Astrocyte of the cerebellum (primary cell): ENCODE data around the gene AGAP5.
"Not testable (repeated sequence)": the region's sequence is repeated elsewhere in the genome, so short reads cannot be mapped to it uniquely, and the experiment has no call there.

Experiments used
- DNase-seq: peaks from one replicate; pipeline ENCODE4 v3.0.0-alpha.2; 2011; ENCODE audit warnings: low read depth
- H3K4me3 ChIP-seq: 2 replicates; pipeline ENCODE4 v1.5.1; 2011; ENCODE audit warnings: mild to moderate bottlenecking, low read depth, low read length, moderate library complexity
- in situ Hi-C: cut with HindIII; loops from 2 replicates; pipeline ENCODE4 v1.10.0; 2017; ENCODE audit warnings: low sequenced_read_pairs
- TF ChIP-seq, protein P1 (sequence below): IDR thresholded peaks from 2 replicates; pipeline ENCODE4 v1.5.1; 2012; ENCODE audit warnings: low read length, low read depth, moderate library complexity, mild to moderate bottlenecking; ENCODE audit errors: missing control alignments

The AGAP5 gene

DNA sequence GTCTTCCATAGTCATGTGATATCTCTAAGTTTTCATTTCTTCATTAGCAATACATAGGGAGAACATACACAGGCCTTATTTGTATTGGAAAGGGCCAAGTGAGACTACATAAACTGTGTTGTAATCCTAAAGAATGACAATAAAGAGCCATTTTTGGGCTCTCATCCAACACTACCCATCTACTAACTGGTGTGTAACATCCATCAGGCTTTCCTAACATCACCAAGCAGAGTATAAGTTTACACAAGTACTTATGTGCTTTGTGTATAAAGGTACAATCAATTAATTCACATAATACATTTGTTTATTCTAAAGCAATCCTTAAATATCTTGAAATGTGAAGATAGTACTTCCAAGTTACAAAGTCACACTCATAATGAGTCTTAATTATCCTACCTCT, 2.6 kb downstream of the AGAP5 start:
- H3K4me3 ChIP-seq, DNase-seq, in situ Hi-C loops: not testable (repeated sequence)

DNA sequence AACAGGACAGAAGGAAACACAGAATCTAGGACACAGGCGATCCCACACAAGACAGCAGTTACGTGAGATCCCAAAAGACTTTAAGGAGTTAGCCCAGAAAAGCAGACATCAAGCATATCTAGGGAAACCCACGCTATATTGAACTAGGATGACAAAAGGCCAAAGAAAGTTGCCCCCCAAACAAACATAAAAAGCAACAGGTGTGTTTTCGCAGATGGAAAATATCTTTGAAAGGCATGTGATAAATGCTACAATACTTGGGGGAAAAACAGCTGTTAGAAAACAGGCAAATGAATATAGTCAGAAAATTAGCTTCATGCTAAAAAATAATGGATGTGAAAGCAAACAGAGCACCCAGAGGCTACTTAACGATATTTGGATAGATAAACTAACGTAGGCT, 7.2 kb downstream of the AGAP5 start:
- H3K4me3 ChIP-seq, DNase-seq, in situ Hi-C loops: not testable (repeated sequence)

DNA sequence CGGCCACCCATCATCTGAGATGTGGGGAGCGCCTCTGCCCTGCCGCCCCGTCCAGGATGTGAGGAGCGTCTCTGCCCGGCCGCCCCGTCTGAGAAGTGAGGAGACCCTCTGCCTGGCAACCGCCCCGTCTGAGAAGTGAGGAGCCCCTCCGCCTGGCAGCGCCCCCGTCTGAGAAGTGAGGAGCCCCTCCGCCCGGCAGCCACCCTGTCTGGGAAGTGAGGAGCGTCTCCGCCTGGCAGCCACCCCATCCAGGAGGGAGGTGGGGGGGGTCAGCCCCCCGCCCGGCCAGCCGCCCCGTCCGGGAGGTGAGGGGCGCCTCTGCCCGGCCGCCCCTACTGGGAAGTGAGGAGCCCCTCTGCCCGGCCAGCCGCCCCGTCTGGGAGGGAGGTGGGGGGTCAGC, 8.3 kb downstream of the AGAP5 start:
- in situ Hi-C loops, H3K4me3 ChIP-seq, DNase-seq: not testable (repeated sequence)

DNA sequence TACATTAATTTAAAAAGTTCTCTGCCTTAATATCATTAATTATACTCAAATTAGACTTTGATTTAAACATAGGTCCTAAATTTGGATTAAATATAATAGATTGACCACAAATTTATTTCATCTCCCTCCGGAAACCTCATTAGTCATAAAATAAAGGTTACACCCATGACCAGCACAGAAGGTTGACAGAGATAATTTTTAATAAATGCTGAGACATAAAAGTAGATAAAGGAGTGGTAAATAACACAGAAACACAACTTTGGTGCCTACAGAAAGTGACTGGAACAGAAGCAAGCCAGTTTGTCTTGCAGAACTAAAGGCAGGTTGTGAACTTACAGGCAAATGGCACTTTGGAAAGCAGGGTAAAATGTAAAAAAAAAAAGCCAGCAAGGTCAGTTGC, 10.3 kb downstream of the AGAP5 start:
- H3K4me3 ChIP-seq, DNase-seq, in situ Hi-C loops: not testable (repeated sequence)

DNA sequence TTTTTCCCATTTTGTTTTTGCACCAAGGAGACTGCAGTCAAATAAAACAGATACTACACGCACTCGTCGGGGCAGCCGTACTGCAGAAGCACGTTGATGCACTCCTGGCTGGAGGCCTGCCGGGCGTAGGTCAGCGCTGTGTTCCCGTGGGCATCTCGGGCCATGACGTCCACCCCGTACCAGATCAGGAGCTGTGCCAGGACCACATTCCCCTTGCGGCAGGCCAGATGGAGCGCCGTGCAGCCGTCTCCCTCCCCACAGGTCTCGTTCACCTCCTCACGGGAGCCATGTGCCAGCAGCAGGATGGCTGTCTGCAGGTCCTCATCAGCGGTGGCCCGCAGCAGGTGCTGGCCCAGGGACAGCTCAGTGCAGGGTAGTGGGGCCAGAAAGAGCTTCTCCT, 23.4 kb downstream of the AGAP5 start:
- H3K4me3 ChIP-seq, in situ Hi-C loops, DNase-seq: not testable (repeated sequence)

DNA sequence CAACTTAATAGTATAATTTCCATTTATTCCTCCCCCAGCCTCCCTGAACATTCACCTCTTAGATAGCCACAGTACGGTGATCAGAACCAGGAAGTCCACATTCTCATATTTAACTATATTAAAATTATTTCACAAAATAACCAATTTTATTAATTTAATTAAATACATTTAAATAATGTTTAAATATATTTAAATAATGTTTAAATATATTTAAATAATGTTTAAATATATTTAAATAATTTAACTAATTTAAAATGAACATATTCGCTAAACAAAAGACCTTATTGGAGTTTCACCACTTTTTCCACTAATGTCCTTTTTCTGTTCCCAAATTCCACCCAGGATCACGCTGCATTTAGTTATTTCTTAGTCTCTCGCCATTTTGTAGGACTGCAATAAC, 29.5 kb downstream of the AGAP5 start:
- DNase-seq, H3K4me3 ChIP-seq, in situ Hi-C loops: not testable (repeated sequence)

DNA sequence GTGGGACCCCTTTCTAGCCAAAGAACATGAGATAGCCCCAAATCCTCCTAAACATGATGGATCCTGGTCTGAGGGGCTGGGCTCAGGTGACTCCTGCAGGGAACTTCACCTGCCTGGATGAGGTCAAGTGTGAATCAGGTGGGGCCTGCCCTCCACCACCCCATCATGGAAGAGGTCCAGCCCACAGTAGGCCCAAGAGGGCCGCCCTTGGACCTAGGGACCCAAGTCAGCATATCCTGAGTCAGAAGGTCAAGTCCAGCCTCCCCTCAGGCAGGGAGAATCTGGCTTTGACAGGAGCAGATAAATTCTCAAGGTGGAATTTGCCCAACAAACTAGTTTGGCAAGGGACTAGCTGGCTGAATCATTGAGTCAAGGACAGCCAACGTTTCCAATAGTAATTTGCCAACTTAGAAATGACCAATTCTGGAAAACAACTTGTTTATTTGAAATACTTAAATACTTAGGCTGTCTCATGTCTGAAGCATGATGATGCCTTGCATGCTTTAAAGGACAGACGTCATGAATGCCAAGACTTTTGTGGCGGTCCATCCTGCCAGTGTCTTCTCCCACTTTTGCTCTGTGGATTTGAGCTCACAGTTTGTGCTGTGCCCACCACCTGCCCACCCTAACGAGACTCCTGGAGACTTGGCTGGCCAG, 31.6 kb downstream of the AGAP5 start:
- in situ Hi-C loops: not testable (repeated sequence)

DNA sequence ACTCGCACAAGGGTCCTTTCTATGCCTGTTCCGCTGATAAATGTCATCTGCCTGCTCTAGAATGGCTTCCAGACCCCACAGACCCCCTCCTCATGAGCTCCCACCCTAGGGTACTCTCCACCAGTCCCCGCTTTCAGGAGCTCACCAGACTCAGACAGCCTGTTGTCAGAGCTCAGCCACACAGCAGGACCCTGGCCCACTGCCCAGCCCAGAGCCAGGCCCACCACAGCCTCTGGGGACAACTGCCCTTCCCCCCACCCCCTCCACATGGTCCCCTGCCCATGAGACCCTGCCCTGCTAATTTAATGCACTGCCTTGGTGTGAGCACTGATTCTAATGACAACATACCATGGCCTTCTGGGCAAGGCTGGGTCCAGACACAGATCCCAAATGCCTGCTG, 32.3 kb downstream of the AGAP5 start:
- in situ Hi-C loops, H3K4me3 ChIP-seq, DNase-seq: not testable (repeated sequence)

More for the DNA sequence above, 31.6 kb downstream of the AGAP5 start:
- not testable (repeated sequence) for H3K4me3 ChIP-seq, DNase-seq

DNA sequence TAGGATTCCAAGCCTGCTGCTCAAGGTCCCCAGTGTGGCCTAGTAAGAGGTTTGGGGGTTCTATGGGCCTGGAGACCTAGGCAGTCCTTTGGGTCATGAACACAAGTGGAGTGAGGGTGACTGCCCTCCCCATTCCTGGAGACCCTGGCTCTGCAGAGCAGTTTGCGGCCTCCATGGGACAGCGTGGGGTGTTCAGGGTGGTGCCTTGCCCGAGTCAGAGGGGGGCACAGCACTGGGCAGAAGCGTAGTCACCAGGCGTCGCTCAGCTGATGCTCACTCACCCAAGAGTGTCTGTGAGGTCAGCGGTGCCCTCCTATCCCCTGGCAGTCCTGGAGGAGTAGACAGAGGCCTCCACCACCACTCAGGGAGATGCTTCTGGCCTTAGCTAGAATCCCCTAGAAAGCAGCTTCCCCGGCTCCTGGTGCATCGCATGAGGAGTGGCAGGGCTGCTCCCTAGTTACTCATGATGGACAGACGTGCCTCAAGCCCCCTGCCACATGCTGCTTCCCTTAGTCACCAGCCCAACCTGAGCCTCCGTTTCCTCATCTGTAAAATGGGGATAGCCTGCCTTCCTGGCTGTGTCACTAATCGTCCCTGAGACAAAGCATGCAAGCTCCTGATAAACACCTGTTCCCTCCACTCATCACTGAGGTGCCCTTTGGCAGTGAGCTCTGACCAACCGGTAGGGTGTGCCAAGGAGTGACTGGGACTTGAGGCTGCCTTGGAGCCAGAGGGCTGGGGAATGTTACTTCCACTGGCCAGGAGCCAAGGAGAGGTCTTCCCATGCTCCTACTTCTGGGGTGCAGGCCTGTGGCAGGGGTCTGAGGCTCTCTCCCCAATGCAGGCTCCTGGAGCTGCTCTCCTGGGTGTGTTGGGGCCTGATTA, 33.5 kb downstream of the AGAP5 start:
- H3K4me3 ChIP-seq, in situ Hi-C loops, DNase-seq: not testable (repeated sequence)

DNA sequence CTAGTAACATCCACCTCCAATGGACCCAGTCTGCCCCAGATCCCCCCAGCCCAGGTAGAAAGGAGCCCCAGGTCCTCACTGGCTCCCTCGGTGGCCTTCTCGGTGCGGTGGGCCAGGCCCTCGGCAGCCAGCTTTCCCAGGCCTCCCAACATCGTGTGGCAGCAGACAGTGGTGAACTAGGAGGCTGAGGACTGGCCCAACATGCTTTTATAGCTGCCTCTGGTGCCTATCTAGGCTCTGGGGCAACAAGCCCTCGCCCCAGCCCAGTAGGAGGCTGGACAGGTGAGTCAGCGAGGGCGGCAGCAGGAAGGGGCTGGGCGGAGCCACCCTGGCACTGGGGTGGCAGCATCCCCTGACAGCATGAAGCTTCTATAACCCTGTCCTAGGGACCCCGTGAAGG, 34.3 kb downstream of the AGAP5 start:
- DNase-seq, in situ Hi-C loops: not testable (repeated sequence)

DNA sequence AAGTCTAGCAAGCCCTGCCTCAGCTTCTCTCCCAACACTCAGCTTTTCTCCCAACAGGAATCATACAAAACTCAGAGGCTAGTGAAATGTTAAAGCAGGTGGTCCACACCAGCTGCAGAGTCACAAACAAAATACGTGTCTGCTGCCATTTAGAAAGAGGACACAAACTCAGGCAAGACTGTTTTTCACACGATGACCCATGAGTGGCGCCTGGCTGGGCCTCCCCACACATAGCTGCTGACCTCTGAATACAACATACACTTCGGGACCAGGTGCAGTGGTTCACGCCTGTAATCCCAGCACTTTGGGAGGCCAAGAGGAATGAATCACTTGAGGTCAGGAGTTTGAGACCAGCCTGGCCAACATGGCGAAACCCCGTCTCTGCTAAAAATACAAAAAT, 35.2 kb downstream of the AGAP5 start:
- in situ Hi-C loops, DNase-seq, H3K4me3 ChIP-seq: not testable (repeated sequence)

More for the DNA sequence above, 34.3 kb downstream of the AGAP5 start:
- H3K4me3 ChIP-seq: not testable (repeated sequence)

DNA sequence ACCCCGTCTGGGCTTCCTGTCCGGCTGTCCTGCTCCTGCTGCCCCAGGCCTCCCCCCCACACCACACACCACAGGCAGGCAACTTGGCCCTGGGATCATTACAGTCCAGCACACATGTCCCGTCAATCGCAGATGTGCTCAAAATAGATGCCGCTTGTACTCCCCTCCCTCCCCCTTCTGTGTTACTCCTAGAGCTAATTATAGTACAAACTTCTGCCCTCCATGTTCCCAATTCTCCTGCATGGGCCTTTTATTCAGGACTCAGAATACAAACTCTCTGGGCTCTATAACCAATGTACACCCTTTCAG, 42.0 kb downstream of the AGAP5 start, which contains the start of gene SYNPO2L:
Gene SYNPO2L (minus strand): TSS at position 40 of the 309 bp plus-strand sequence. CDS start 107 bp downstream, outside the sequence.
- TF ChIP-seq, protein P1, sequence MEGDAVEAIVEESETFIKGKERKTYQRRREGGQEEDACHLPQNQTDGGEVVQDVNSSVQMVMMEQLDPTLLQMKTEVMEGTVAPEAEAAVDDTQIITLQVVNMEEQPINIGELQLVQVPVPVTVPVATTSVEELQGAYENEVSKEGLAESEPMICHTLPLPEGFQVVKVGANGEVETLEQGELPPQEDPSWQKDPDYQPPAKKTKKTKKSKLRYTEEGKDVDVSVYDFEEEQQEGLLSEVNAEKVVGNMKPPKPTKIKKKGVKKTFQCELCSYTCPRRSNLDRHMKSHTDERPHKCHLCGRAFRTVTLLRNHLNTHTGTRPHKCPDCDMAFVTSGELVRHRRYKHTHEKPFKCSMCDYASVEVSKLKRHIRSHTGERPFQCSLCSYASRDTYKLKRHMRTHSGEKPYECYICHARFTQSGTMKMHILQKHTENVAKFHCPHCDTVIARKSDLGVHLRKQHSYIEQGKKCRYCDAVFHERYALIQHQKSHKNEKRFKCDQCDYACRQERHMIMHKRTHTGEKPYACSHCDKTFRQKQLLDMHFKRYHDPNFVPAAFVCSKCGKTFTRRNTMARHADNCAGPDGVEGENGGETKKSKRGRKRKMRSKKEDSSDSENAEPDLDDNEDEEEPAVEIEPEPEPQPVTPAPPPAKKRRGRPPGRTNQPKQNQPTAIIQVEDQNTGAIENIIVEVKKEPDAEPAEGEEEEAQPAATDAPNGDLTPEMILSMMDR: no peak
- H3K4me3 ChIP-seq: no peak within 1 kb of the TSS
- in situ Hi-C loops: no loop called here

More for the DNA sequence above, 42.0 kb downstream of the AGAP5 start, which contains the start of gene SYNPO2L:
- no peak for DNase-seq
